Measurements from ENCODE around the gene SMIM38. TPM values are rescaled to one million over a fixed set of nuclear protein-coding genes. Genes with fewer than 3 reads are reported as not detected.

SMIM38 gene
- total RNA-seq, 1 experiment from 2014 or later, result 0.09 TPM

DNA sequence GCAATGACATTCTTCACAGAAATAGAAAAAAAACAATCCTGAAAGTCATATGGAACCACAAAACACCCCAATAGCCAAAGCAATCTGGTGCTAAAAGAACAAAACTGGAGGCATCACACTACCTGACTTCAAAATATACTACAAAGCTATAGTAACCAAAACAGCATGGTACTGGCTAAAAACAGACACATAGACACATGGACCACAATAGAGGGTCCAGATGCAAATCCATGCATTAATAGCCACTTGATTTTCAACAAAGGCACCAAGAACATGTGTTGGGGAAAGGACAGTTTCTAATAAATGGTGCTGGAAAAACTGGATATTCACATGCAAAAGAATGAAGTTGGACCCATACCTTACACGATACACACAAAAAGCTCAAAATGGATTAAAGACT is 27.9 kb upstream of the SMIM38 start:
- H3K27me3 Mint-ChIP-seq (ENCODE audit: low read depth), result peaks cover 2% of the 10 kb centered on the region
- no peak overlapping the region for H3K27ac Mint-ChIP-seq
- H4K91ac ChIP-seq (ENCODE audit: insufficient read length, low read depth, low read length), result no peak overlapping the region
- peaks cover 15 to 25% of the 10 kb centered on the region in 2 experiments for H3K4me1 Mint-ChIP-seq
- no peak overlapping the region for H4K8ac ChIP-seq (replicated peaks; ENCODE audit: insufficient read length, low read depth, low read length)
- H3K9me3 ChIP-seq (ENCODE audit: control insufficient read depth, low read depth, low read length), result peaks cover 5% of the 10 kb centered on the region
- no peak overlapping the region for H3K56ac ChIP-seq (ENCODE audit: insufficient read length, low read depth, low read length)
- DNase-seq, result no peak
- no peaks in the 10 kb centered on the region for H3K79me1 ChIP-seq (ENCODE audit: insufficient read depth, low read depth, low read length, poor library complexity, severe bottlenecking)
- no peaks in the 10 kb centered on the region for H3K23me2 ChIP-seq (ENCODE audit: insufficient read length, low read depth, low read length, poor library complexity, severe bottlenecking)
- no CpG with 5 or more reads among the region's 1 CpG for WGBS (ENCODE audit: extremely low coverage, insufficient read length, low lambda C conversion rate)
- H3K9ac ChIP-seq (ENCODE audit: extremely low read depth, insufficient read length, low read length), result no peak overlapping the region
- H2BK5ac ChIP-seq (ENCODE audit: insufficient read length, low read length), result no peak overlapping the region
- no peaks in the 10 kb centered on the region for H3K79me2 ChIP-seq (ENCODE audit: insufficient read depth, low read length)
- no peak overlapping the region for H4K5ac ChIP-seq (ENCODE audit: insufficient read length, low read depth, low read length)
- no peak overlapping the region for H2AK5ac ChIP-seq (ENCODE audit: insufficient read length, low read length)
- H3K23ac ChIP-seq (ENCODE audit: insufficient read length, low read depth, low read length), result no peak overlapping the region
- no peak overlapping the region for H3K27ac ChIP-seq (ENCODE audit: insufficient read length, low read depth, low read length)
- no peak overlapping the region for H2BK20ac ChIP-seq (ENCODE audit: low read depth, low read length, poor library complexity, severe bottlenecking)
- no peak overlapping the region for H3K4me2 ChIP-seq (ENCODE audit: insufficient read depth, insufficient read length, low read length)
- H3K27me3 ChIP-seq (ENCODE audit: insufficient read depth, low read length), result no peaks in the 10 kb centered on the region
- TF ChIP-seq, protein P1, sequence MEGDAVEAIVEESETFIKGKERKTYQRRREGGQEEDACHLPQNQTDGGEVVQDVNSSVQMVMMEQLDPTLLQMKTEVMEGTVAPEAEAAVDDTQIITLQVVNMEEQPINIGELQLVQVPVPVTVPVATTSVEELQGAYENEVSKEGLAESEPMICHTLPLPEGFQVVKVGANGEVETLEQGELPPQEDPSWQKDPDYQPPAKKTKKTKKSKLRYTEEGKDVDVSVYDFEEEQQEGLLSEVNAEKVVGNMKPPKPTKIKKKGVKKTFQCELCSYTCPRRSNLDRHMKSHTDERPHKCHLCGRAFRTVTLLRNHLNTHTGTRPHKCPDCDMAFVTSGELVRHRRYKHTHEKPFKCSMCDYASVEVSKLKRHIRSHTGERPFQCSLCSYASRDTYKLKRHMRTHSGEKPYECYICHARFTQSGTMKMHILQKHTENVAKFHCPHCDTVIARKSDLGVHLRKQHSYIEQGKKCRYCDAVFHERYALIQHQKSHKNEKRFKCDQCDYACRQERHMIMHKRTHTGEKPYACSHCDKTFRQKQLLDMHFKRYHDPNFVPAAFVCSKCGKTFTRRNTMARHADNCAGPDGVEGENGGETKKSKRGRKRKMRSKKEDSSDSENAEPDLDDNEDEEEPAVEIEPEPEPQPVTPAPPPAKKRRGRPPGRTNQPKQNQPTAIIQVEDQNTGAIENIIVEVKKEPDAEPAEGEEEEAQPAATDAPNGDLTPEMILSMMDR (conservative IDR thresholded peaks at IDR 0.05), result no peak
- no peak overlapping the region for H3K4me3 Mint-ChIP-seq
- H3K14ac ChIP-seq (ENCODE audit: insufficient read depth, low read length), result no peak overlapping the region
- no peak overlapping the region for H3T11ph ChIP-seq (ENCODE audit: low read length)
- peaks cover 5 to 15% (median 9%) of the 10 kb centered on the region in 3 experiments; a peak in 4 of 7 replicates for H3K36me3 Mint-ChIP-seq (ENCODE audit: insufficient read depth in 1 of 3, low read depth in 3 of 3)
- no peak overlapping the region for H2BK120ac ChIP-seq (ENCODE audit: low read depth, low read length, poor library complexity, severe bottlenecking)
- no peak overlapping the region for H3K4ac ChIP-seq (ENCODE audit: low read depth, low read length)
- no peak overlapping the region for H2AFZ ChIP-seq (ENCODE audit: low read length)
- no peaks in the 10 kb centered on the region for H3K4me1 ChIP-seq (ENCODE audit: insufficient read depth, low read length)
- H2BK12ac ChIP-seq (ENCODE audit: insufficient read length, low read depth, low read length), result no peak overlapping the region
- H4K20me1 ChIP-seq (ENCODE audit: control insufficient read depth, insufficient read depth, insufficient read length), result no peaks in the 10 kb centered on the region
- no peak overlapping the region for H3K18ac ChIP-seq (ENCODE audit: insufficient read length, low read depth, low read length)
- no peak overlapping the region for H2BK15ac ChIP-seq (ENCODE audit: low read depth, low read length)
- H3K9me3 Mint-ChIP-seq, result peaks cover 21 to 23% of the 10 kb centered on the region in 2 experiments

Measured in H9 (cell line).